ENCODE measurements around the gene PCDH15. TPM values are rescaled to one million over a fixed set of nuclear protein-coding genes. Genes with fewer than 3 reads are reported as not detected.

The PCDH15 gene
- total RNA-seq, 4 donors from 2014 or later = 0.32 TPM; not detected in 3

DNA sequence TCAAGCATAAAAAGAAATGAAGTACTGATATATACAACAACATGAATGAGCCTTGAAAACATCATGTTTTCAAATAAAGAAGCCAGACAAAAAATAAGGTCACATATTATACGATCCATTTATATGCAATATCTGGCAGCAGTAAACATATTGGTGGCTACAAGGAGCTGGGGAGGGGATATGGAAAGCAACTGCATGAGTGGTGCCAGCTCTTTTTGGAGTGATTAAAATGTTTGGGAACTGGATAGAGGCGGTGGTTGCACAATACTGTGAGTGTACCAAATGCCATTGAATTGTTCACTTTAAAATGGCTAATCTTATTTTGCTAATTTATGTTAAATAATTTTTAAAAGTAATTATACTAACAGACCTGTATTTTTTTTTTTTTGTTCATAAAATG is 481.7 kb downstream of the PCDH15 start:
- no peak for DNase-seq (ENCODE audit: low spot score)
- no peak for ATAC-seq (ENCODE audit: low FRiP score)
- TF ChIP-seq, protein P1, sequence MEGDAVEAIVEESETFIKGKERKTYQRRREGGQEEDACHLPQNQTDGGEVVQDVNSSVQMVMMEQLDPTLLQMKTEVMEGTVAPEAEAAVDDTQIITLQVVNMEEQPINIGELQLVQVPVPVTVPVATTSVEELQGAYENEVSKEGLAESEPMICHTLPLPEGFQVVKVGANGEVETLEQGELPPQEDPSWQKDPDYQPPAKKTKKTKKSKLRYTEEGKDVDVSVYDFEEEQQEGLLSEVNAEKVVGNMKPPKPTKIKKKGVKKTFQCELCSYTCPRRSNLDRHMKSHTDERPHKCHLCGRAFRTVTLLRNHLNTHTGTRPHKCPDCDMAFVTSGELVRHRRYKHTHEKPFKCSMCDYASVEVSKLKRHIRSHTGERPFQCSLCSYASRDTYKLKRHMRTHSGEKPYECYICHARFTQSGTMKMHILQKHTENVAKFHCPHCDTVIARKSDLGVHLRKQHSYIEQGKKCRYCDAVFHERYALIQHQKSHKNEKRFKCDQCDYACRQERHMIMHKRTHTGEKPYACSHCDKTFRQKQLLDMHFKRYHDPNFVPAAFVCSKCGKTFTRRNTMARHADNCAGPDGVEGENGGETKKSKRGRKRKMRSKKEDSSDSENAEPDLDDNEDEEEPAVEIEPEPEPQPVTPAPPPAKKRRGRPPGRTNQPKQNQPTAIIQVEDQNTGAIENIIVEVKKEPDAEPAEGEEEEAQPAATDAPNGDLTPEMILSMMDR (IDR thresholded peaks at IDR 0.05) = no peak

DNA sequence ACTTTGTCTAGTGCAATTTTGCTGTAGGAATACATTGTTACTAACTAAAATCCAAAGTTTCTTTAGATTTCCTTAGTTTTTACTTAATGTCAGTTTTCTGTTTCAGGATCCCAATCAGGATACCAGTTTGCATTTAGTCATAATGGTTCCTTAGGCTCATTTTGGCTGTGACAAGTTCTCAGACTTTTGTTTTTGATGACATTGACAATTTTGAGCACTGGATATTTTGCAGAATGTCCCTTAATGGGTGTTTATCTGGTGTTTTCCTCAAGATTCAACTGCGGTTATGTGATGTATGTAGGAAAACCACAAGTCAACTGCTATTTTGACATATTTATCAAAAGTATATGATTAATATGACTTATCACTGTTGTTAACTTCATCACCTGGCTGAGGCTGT is 482.6 kb downstream of the PCDH15 start:
- no peak for ATAC-seq (ENCODE audit: low FRiP score)
- TF ChIP-seq, protein P1 (IDR thresholded peaks at IDR 0.05) = no peak

DNA sequence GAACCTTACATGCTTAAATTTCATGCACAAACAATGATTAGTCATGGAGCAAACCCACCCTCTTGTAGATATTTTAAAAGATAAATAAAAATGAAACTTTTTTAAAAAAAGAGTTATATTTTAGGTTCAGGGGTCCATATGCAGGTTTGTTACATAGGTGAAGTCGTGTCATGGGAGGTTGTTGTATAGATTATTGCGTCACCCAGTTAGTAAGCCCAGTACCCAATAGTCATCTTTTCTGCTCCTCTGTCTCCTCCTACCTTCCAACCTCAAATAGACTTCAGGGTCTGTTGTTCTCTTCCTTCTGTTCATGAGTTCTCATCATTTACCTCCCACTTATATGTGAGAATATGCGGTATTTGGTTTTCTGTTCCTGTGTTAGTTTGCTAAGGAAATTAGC is 486.6 kb downstream of the PCDH15 start:
- ATAC-seq (ENCODE audit: low FRiP score) = no peak
- no peak for DNase-seq (ENCODE audit: low spot score)
- TF ChIP-seq, protein P1 (IDR thresholded peaks at IDR 0.05) = no peak

More for the DNA sequence above, 482.6 kb downstream of the PCDH15 start:
- no peak for DNase-seq (ENCODE audit: low spot score)

DNA sequence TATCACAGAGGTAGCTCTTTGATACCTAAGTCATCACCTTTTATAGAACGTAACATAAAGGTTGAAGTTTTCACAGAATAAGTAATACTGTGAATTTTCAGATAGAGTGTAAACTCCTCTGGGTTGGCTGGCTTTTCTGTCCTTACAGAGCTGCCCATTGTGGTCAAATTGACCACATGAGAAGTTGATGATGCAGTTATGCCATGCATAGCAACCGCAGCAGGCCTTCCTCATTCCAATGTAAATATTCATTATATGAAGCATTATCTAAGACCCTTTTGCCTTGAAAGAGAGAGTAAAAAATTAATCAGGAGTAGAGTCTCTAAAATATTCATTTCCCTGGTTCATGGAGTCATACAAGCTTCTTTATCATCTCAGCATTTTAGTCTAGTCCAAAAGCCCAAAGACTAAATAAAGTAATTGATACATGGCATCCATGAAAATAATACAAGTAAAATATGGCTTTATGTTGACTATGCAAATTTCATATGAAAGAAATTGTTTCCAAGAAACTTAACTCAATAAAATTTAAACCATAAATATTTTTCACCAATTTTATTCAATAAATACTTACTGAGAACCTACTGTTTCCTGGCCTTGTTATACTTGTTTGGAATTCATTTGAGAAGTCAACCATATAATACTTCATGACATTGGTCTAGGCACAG is 516.4 kb downstream of the PCDH15 start:
- TF ChIP-seq, protein P1 (IDR thresholded peaks at IDR 0.05) = no peak
- ATAC-seq (ENCODE audit: low FRiP score) (no peak), DNase-seq (ENCODE audit: low spot score) (no peak)

DNA sequence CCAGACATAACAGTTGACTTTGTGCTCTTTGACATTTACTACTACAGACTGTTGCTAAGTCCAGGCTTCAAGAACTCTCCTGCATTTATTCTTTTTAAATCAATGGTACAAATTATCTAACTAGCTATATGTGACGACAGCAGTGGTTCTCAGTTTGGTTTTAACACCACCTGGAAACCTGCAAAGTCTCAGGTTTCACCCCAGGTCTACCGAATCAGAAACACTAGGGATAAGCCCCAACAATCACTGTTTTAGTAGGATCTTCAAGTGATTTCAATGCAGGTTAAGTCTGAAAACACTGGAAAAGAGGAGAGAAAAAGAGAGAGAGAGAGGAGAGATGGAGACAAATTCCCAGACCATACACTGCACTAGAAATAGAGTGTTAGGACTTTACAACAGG is 519.0 kb downstream of the PCDH15 start:
- TF ChIP-seq, protein P1 (IDR thresholded peaks at IDR 0.05) = no peak
- ATAC-seq (ENCODE audit: low FRiP score) (no peak), DNase-seq (ENCODE audit: low spot score) (no peak)

DNA sequence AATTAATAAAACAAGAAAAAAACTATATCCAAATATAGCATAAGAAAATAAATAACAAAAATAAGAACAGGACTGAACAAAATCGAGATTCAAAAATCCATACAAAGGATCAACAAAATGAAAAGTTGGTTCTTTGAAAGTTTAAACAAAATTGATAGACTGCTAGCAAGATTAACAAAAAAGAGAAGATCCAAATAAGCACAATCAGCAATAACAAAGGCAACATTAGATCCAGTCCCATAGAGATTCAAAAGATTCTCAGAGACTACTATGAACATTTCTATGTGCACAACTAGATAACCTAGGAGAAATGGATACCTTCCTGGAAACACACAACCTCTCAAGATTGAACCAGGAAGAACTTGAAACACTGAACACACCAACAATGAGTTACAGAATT is 534.6 kb downstream of the PCDH15 start:
- TF ChIP-seq, protein P1 (IDR thresholded peaks at IDR 0.05) = no peak
- DNase-seq (ENCODE audit: low spot score) (no peak), ATAC-seq (ENCODE audit: low FRiP score) (no peak)

DNA sequence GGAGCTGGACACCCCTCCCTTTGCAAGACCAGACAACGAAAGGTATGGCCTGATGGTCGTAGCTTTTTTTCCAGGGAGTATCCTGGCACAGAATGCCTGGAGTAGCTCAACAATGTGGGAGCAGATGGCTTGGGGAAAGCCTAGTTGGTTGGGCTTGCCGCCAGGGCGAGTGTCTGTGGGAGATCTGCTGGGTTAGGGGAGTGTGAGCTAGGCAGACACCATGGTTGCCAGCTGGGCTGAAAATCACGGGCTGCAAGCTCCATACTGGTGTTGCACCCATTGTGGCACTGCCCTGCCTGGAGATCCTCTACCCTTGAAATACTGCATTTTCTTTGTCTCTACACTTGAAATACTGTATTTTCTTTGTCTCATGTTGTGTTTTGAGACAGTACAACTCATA is 538.3 kb downstream of the PCDH15 start:
- TF ChIP-seq, protein P1 (IDR thresholded peaks at IDR 0.05) = no peak
- DNase-seq (ENCODE audit: low spot score) (no peak), ATAC-seq (ENCODE audit: low FRiP score) (no peak)

Measured in omental fat pad (tissue), 4 donors.